ENCODE measurements around the gene GRK6. TPM values are rescaled to one million over a fixed set of nuclear protein-coding genes. Genes with fewer than 3 reads are reported as not detected.

Gene GRK6
- polyA plus RNA-seq, 1 donor: 16.5 TPM

DNA sequence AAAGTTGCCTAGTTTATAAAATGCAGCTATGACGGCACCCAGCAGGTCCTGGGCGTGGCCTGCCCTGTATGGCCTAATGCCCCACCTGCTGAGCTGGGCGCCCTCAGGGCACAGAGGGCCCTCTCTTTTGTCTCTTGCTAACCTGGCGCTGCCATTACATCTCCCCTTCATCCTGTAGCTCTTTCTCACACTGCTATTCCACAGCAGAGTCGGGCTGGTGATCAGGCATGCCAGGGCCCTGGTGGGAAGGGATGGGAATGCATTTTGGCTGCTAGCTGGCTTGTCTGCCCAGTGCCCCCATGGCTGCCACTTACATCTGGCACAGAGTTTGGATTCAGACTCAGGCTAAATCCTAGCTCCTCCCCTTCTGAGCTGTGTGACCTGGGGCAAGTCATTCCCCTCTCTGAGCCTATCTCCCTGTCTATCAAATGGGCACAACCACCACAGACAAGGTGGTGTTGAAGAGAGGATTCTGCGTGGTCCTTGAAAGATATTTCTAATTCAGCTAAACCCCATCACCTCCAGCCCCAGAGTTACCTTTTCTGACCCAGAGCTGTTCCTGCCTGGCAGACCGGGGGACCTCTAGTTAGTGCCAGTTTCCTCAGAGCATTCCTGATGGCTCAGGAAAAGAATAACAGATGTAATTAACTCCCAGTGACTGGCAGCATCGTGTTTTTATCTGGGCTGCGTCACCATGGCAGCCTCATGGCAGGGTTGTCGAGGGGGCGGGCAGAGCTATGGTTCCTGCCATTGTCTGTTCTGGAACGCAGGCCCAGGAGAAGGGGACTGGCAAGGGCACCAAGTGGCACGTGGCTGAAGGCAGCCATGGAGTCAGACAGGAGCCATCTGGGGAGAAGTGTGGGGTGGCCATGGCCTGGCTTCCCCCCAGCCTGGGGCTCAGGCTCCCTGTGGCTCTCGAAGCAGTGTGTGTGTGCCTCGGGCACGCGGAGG lies 26.5 kb downstream of the GRK6 start:
- DNase-seq (ENCODE audit: low read depth): no peak

DNA sequence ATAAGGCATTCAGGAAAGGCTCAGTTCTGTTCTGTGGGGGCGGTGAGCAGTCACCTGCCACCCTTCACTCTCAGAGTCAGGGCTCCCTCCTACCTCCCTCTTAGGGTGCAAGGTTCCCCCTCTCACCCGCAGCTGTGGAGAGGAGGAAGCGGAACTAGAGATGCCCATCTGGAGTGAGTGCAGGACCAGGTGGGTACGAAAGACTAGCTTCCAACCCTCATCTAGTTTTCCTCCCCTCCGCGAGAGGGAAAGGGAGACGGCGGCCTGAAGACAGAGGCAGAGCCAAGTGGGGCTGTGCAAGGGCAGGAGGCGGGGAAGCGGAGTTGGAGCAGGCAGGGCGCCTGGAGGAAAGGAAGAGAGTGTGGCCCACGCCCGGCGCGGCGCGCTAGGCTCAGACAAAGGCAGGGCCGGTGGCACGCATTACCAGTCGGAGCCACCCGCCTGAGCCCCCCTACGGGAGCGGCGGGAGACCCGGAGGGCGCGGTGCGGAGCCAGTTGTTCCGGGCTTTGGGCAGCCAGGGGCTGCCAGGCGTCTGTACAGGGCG lies 27.4 kb downstream of the GRK6 start:
- no peak for DNase-seq (ENCODE audit: low read depth)

DNA sequence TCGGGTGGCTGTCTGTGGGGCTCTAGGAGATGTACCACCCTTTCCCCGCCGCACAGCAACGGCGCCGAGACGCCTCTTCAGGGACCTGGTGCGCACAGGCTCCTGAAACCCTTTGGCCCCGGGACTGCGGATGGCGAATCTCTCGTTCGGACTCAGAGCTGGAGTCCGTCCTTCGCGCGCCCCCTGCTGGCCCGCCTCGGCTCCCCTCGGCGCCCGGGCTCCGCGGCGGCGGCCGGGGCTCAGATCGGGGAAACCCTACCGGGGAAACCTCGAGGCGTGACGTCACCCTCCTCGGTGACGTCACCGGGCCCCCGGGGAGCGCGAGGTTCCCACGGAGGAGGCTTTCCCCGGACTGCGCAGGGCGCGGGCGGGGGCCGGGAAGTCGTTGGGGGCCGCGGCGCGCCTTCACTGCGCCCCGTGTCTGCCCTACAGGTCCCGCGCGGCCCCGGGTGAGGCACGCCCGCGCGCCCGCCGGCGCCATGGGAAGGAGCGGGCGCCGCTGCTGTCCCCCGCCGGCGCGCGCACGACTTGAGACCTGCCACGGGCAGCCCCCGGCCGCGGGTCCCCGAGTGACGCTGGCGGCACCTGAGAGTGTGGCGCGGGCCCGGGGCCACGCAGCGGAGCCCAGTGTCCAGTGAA lies 28.0 kb downstream of the GRK6 start:
- no peak for DNase-seq (ENCODE audit: low read depth)

DNA sequence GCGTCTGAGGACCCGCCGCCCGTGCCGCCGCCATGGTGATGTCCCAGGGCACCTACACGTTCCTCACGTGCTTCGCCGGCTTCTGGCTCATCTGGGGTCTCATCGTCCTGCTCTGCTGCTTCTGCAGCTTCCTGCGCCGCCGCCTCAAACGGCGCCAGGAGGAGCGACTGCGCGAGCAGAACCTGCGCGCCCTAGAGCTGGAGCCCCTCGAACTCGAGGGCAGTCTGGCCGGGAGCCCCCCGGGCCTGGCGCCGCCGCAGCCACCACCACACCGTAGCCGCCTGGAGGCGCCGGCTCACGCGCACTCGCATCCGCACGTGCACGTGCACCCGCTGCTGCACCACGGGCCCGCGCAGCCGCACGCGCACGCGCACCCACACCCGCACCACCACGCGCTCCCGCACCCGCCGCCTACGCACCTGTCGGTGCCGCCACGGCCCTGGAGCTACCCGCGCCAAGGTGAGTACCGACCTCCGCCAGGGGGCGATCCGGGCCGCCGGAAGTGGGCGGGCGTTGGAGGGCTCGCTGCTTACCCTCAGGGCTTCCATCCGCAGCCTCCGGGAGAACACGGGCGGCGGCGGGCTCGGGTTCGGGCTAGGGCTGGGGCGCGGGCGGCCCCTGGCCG lies 28.7 kb downstream of the GRK6 start:
- no peak for DNase-seq (ENCODE audit: low read depth)

DNA sequence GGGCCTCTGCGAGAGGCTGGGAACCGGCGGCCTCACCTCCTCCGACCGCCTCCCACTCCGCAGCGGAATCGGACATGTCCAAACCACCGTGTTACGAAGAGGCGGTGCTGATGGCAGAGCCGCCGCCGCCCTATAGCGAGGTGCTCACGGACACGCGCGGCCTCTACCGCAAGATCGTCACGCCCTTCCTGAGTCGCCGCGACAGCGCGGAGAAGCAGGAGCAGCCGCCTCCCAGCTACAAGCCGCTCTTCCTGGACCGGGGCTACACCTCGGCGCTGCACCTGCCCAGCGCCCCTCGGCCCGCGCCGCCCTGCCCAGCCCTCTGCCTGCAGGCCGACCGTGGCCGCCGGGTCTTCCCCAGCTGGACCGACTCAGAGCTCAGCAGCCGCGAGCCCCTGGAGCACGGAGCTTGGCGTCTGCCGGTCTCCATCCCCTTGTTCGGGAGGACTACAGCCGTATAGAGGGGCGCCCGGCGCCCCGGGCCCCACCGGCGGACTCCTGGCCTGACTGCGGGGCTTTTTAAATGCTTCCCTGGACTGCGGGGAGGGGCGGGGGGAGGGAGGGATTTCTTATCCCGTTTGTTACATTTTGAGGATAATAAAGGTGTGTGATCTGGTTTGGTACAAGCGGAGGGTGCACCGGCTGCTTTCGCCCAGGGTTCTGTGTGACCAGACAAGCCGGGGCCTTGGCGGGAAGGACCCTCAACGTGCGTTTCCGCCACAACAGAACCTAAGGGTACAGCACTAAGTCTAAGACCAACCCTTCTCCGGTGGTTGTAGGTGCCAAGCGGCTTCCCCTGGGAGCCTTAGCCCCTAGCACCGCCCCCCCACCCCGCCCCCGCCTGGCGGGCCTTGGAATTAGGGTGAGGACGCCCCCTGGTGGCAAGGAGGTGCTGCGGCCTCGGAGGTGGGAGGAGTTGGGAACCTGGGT lies 29.4 kb downstream of the GRK6 start:
- no peak for DNase-seq (ENCODE audit: low read depth)

DNA sequence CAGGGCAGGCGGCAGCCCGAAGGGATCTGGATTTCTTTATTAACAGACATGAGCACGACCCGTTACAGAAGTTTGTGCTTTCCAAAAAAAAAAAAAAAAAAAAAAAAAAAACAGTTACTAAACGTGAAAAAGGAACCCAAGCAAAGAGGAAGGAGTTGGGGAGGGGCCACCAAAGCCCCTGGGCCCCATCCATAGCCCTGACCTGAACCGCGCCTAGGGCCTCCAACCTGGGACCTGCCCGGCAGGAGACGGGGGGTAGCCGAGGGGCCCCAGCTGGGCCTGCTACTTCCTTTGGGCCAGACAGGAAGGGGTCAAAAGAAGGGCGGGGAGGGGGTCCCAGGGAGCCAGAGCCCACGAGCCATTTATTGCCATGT lies 30.1 kb downstream of the GRK6 start:
- no peak for DNase-seq (ENCODE audit: low read depth)

DNA sequence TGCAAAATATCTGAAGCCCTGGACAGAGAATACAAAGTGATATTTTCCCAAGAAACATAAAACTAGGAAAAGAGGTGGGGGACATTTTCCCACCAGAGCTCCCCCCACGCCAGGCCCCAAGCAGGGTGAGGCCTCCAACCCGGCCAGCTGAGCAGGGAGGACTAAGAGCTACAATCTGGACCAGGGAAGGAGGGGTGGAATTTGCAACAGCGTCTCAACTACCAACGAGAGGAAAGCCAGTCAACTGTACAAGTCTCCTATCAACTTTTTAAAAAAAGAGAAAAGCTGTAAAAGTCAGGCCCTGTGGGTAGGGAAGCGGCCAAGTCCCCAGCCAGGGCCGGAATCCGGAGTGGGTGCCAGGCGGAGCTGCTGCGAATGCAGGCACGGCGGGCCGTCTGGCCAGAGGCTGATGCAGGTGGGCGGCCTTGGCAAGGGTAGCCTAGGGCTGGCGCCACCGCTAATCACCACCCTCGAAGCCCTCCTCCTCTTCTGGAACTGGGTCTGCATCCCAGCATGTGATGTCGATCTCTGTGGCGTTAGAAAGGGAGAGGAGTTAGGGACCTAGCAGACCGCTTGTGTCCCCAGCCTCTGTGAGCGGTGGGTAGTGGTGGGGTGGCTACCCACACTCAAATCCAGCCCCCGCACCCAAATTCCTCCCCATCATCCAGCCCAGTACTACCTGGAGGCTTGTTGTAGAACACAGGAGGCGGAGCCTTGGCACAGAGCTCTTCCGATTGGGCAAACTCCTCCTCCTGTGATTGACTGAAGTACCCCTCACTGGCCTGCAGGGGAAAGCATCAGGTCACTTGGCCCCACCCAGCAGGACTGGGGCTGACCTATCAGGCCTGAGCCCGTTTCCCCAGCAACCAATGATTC lies 30.7 kb downstream of the GRK6 start:
- peak; percentile 74 for DNase-seq (ENCODE audit: low read depth)

DNA sequence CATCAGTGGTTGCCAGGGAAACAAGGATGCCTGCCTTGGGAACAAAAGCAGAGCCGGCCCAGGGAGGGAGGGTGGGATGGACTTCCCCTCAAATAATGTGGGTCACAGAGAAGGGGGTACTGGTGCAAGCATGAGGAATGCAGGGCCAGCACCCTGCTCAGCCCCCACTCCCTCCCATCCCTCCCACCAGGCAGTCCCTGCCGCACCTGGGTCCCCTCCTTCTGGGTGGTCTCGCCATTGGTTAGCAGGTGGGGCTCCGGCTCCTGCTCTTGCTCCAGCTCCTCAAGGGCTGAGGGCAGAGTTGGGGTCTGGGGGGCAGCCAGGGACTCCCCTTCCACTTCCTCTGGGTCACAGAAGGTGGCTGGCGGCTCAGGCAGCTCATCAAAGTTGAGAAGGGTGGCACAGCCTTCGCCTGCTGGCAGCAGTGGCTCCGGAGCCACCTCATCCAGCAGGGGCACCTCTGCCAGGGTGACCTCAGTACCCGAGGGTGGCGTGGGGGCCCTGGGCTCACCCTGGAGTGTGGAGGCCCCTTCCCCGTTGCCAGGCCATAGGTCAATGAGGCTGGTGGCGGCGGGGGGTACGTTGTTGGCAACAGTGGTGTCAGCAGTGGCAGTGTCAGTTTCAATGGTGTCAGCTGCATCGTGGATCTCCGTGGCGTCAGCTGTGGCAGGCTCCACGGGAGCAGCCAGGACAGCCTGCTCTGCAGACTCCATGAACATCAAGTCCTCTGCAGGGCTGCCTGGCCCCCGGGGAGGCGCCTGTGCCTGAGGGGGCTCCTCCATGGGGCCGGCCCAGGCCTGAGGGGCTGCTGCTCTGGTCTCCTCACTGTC lies 31.6 kb downstream of the GRK6 start:
- no peak for DNase-seq (ENCODE audit: low read depth)

DNA sequence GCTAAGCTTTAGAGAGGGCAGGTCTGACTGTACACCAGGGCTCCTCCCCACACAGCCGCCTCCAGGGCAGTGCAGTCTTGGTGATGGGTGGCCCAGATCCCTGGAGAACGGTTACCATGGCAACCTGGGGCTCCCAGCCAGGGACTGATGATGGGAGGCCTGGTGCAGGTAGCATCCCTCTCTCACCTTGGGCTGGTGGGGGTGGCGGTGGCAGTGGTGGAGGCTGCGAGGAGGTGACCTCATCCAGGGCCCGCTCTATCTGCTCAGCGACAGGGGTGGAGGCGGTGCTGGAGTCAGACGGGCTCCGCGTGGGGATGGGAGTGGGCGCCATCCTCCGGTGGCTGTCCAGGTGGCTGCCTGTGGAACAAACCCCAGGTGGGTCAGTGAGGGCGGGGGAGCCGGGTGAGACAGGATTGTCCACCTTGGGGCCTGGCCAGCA lies 32.5 kb downstream of the GRK6 start:
- DNase-seq (ENCODE audit: low read depth): no peak

DNA sequence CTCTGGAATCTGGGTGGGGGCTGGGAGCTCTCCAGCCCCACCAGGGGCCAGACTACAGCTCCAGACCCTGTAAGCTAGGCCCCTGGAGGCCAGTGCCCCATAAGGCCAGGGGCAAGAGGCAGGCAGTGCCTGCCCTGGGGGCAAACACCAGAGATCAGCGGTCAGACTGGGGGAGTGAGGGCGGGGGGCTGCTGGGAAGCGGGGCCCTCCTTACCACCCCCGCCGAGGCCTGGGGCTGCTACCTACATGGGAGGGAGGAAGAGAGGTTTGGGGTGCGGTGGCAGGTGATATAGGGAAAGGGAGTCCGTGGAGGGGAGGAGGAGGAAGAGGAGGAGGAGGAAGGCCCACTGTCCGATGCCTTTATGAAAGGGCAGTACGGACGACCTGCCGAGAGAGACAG lies 32.9 kb downstream of the GRK6 start:
- DNase-seq (ENCODE audit: low read depth): no peak

DNA sequence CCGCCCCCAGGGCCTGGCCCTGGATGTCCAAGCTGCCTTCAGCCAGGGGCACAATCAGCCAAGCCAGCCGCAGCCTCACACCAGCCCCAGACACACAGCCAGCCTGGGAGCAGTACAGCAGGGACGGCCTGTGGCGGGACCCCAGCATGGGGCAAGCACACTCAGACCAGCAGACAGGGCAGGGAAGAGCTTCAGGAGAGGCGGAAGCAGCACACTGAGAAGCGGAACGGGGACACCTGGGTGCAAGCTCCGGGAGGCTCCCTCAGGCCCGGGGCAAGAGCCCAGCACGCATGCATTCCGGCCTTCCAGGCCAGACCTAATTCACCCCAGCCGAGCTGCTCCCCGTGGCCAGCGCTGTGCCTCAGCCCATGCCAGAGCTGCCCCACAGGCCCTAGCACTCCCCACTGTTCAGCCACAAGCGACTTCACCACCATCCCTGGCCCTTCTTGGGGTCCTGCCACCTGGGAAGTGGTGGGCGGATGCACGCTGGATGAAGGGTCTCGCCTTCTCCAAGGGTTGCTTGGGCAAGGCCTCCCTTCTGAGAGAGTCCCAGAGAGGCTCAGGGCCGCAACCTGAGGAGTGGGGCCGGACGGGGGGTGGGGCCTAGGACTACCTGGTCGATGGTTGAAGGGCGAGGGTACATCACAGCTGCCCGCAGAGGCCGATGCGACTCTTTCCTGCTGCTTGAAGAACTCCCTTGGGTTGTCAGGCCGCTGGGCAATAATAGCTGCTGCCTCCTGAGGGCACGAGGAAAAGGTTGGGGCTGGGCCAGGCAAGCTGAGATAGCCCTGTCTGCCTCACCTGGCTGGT lies 33.5 kb downstream of the GRK6 start:
- DNase-seq (ENCODE audit: low read depth): no peak

DNA sequence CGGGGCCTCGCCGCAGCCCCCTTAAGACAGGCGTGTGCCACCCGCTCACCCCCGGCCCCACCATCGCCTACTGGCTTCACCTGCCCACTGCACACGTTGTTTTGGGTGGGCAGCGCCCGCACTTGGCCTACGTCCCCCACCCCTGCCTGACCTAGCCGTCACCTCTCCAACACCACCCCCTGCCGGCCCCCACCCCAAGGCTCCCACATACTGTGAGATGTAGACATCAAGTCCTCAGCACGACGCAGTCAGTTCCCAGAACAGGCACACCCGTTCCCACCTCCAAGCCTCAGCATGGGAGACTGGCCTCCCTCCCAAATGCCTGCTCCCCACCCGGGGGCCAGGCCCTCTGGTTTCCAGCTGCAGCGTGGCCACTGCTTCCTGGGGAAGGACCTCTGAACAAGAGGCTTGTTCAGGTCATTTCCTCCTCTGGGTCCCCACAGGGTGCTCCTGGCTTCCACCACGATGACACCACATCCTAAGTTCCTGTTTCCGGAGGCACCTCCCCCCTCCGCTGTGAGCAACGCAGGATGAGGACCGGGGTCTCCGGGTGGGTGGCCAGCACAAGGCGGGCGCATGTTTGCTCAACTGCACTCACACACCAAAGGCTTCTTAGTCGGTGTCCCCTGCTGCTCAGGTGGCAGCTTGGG lies 35.7 kb downstream of the GRK6 start:
- DNase-seq (ENCODE audit: low read depth): no peak

DNA sequence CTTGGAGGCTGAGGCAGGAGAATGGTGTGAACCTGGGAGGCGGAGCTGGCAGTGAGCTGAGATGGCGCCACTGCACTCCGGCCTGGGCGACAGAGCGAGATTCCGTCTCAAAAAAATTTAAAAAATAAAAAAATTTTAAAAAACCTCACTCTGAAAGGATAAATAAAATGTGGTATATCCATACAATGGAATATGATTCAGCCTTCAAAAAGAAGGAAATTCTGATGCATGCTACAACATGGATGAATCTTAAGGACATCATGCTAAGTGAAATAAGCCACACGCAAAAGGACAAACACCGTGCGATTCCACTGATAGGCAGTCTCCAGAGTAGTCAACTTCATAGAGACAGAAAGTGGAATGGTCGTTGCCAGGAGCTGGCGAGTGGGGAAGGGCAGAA lies 38.6 kb downstream of the GRK6 start:
- DNase-seq (ENCODE audit: low read depth): no peak

DNA sequence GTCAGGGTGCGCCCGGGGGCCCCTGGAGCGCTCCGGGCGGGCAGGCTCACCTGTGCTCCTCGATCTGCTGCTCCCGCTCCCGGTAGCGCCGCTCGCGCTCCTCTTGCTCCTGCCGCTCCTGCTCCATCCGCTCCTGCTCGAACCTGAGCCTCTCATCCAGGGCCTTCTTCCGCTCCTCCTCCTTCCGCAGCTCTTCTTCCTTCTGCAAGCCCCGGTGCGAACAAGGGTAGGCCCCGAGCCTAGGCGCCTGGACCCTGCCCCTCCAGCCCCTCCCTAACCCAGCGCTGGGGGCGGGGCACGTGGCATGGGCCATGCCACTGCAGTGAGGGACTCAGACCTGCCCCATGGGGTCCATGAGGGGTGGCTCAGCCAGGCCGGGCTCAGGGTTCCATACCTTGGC lies 40.4 kb downstream of the GRK6 start:
- DNase-seq (ENCODE audit: low read depth): no peak

DNA sequence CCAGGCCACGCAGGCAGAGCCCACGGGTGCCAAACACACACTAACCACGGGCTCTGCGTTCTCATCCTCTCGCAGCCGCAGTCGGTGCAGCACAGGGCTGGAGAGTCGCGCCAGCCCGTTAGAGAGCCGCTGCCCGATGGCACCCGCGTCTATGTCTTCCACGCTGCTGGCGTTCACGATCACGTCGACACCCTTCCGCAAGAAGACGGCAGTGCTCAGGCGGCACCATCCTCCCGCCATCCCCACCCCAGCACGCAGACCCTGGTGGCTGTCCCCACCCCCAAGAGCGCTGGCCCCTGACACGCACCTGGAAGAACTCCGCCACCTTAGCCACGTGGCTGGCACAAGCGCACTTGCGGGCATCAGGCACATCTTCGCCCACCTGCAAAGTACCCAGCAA lies 41.0 kb downstream of the GRK6 start:
- no peak for DNase-seq (ENCODE audit: low read depth)

DNA sequence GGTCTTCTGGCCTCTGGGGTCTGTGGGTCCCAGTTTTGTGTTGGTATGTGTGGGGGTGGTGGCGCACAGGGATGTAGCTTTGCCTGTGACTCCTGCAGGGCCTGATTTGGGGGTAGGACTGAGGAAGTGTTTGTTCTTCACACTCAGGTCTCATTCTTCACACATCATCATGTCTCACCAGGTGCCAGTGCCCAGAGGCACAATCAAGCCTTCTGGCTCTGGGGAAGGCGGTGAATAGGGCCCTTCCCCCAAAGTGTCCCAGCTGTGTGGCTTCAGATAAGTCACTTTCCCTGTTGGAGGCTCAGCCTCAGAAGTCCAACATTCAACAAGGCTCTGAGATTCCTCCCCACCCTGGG lies 41.8 kb downstream of the GRK6 start:
- DNase-seq (ENCODE audit: low read depth): no peak

DNA sequence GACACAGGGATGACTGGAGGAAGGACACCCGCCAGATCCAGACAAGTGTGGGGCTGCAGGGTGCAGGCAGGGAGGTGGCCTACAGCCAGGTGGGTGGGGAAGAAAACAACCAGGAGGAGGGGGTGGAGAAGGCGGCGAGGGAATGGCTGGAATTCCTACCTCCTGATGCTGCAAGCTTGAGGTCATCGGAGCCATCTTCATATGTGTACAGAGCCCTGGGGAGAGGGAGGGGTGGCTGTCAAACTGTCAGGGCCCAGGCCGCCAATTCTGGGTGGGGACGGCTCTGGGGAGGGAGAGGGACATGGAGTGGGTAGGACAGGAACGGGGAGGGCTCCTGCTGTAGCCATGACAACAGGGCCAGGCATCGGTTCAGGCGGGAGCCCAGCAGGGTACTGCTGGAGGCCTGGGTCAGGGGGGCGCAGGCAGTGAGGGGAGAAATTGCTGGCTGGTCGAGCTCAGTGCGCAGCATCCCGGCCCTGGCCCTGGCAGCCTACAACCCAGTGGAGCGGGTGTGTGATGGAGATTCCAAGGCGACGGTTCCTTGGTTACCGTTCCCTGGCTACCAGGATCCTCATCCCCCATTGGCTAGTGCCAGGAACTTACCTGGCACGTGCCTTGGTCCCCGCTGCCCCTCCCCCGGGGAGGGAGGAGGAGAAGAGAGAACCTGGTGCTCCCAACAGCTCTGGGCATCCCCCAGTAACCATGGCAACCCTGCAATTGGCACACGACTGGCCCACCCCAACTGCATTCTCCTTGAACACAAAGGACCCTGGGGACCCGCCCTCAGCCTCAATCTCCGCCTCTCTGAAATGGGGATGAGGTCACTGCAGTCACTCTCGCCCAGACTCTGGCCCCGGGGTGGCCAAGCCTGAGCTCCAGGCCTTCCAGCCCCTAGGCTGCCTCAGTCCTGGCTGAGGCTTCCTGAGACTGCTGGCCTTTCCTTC lies 42.5 kb downstream of the GRK6 start:
- DNase-seq (ENCODE audit: low read depth): no peak

Measured in forelimb muscle (tissue), 1 donor.